ENCODE data around the gene TMCC3.
"Not testable (repeated sequence)": the region's sequence is repeated elsewhere in the genome, so short reads cannot be mapped to it uniquely, and the experiment has no call there.

TMCC3 gene

DNA sequence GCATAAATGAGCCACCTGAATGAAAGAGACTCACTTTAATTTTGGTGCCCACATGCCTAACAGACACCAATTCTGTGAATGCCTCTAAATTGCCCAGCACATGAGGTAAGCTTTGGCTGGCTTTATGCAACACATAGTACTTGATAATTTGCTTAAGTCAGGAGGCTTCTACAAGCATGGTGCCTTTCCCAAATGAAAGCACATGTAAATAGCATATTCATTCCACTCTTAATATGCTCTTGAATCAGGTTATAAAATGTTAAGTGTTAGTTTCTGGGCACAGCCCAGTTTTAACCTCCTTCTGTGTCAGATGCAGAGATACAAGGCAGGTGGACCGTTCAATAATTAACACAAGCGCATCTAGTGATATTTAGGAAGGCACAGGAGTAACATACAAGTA, 15.6 kb downstream of the TMCC3 start:
- no peak for DNase-seq (ENCODE audit: low read depth)

DNA sequence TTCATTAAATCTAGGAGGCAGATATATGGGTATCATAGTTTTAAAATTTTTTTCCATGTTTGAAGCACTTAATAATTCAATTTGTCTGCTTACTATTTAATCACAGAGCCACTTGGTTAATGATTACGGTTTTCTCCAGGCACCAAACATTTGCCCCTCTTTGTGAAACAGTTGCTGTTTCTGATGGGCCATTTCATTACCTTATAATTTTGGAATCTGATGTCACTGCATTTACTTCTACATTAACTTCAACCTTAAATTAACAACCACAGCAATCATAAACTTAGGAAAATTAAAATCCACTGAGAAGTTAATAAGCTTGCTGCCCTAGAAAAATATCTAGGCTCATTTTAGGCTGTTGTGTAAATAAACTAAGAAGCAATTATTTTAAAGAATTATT, 17.0 kb downstream of the TMCC3 start:
- DNase-seq (ENCODE audit: low read depth): no peak

DNA sequence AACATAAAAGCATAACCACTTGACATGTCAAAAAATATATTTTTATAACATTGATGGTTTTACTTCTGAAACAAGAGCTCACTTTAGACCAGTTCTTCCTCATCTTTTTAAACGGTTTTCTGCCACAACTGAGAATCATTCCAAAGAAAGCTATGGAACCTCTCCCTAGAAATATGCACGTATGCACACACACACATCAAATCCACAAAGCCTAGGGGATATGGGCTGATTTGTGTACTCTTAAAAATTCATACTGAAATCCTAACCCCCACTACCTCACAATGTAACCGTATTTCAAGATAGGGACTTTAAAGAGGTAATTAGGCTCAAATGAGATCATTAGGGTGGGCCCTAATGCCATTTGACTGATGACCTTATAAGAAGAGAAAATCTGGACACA, 19.3 kb downstream of the TMCC3 start:
- DNase-seq (ENCODE audit: low read depth): no peak

DNA sequence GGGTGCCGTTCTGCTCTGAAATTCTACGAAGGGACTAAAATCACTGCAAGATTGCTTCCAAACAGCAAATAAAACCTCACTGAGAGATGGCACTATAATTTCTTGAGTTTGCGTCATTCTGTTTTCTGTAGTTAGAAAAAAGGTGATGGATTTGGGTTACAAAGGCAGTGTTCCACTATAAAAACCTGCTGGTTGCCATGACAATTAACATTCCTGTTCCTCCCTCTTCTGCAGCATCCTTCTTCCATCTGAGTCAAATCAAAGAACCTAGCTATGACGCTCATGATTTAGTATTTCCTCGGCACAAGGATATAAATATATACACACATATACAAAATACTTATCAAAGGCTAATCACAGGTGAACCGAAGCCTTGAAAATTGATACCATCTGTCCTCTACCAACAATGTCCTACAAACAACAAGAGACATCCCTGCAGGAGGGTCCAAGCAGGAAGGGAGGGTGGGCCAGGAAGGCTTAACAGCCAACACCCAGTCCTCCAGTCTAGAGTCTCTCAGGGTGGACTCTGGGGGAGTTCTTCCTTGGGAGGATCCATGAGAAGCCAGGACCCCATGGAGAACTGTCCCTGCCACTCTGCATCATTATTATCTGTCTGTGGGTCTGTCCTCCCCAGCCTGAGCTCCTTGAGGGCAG, 21.4 kb downstream of the TMCC3 start:
- DNase-seq (ENCODE audit: low read depth): no peak

DNA sequence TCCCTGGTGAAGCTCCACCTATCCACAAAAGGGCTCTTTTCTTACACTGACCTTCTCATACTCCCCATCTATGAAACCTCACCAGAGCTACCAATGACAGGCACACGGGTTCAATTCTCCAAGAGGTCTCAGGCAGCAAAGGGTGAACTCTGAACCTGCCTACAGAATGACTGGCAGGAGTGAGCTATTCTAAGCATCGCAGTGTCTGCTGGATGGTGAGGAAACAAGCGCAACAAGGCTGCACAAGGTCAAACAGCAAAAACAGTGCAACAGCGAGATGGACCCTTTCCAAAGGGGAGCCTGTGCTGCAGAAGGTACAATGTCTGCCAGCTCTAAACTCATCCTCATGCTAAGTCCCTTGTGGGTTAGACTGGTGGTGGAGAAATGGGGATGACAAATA, 22.0 kb downstream of the TMCC3 start:
- no peak for DNase-seq (ENCODE audit: low read depth)

DNA sequence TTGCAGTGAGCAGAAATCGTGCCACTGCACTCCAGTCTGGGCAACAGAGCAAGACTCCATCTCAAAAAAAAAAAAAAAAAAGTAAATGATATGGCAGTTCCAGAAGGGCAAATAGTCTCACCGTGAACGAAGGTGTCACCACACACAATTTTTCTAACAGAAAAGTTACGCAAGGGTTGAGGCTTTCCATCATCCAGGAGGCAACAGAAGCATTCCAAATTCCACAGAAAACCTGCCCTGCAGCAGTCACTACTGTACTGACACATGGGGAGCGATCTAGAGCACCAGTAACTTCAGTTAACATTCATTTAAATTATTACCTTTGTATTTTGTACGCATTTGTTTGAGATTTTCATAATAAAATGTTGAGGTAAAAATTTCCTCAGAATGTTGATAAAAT, 24.8 kb downstream of the TMCC3 start:
- DNase-seq (ENCODE audit: low read depth): no peak

DNA sequence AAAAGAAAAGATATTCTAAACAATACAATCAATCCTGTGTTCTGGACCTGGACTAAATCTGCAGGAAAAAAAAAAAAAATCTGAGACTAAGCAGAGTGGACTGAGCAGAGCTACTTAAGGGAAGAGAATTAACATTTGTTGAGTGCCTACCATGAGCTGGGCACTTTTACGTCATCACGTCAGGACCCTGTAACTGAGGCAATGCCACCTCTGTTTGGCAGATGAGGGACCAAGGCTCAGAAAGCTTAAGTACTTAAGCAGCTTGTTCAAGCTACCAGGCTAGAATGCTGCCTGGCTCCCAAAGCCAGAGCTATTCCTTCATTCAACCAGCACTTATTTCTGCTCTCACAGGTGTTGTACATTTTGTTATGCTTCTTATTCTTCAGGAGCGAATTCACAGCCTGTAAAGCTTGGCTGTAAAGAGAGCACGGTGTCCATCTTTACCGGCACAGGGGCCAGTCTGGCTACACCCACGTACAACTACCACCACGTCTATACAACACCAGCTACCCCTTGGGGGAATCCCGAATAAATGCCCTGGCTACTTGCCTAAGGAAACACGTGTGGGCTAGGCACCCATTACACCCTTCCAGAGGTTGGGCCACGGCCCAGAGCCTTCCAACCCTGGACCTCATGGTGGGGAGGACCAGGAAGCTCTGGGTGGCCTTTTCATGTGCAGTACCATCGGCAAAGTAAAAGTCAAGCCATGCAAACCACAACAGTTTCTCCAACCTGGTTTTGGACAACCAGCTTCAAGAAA, 27.0 kb downstream of the TMCC3 start:
- DNase-seq (ENCODE audit: low read depth): no peak

DNA sequence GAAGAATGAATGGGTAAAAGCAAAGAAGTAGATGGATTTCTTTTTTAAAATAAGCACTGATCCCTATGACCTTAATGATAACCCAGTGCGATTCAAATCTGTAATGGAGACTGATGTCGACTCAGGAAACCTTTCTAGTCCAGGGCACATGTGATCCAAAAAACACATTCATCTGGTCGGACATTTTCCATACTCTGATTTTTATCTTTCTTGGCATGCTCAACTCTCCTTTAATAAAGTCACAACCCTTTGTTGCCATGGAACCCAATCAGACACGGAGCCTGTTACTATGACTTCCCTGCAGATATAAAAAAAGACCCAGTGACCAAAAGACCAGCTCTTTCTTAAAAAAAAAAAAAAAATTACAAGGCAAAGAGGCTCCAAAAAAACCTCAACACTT, 27.9 kb downstream of the TMCC3 start:
- DNase-seq (ENCODE audit: low read depth): no peak

DNA sequence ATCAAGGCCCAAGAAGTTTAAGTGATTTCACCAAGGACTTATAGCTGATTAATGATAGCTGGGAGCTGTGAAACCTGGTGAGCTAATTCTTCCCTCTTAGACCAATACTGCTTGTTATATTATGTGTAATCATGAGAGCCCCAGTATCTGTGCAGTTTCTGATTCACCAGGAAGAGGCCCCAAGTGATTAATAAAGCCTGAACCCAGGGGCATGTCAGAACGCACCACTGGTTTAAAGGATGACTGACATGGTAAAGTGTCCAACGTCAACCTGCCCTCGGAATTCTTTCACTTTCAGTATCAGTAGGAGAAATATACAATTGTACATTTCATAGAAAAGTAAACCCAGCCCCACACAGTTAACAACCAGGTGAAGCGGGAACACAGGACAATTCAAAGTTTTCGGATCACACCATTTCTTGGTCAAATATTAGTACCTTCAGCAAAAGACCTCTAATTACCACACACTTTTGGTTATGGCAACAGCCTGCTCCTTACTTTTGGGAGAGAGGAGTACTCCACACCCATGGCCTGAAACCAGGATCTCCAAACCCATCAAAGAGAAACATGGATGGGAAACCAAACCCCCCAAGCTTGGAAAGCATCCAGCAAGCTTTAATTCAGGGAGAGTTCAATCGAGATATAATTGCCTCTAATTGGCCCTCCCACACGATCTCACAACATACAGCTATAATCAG, 28.5 kb downstream of the TMCC3 start:
- DNase-seq (ENCODE audit: low read depth): no peak

DNA sequence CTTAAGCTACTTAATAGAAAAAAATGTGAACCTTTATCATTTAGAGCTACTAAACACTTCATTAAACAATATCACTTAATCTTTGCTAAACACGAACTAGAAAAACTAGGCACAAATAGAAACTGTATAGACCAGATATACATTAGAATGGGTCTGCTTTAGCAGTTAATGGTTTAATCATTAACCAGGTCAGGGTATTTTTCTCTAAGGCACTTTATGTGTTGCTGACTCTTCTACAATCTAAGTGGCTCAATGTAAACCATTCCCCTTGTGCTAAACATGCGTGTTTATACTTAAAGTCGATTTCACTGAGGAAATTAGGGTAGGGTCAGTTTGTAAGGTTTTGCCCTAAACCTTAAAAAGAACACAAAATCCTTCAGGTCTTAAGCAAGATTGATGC, 29.7 kb downstream of the TMCC3 start:
- DNase-seq (ENCODE audit: low read depth): no peak

DNA sequence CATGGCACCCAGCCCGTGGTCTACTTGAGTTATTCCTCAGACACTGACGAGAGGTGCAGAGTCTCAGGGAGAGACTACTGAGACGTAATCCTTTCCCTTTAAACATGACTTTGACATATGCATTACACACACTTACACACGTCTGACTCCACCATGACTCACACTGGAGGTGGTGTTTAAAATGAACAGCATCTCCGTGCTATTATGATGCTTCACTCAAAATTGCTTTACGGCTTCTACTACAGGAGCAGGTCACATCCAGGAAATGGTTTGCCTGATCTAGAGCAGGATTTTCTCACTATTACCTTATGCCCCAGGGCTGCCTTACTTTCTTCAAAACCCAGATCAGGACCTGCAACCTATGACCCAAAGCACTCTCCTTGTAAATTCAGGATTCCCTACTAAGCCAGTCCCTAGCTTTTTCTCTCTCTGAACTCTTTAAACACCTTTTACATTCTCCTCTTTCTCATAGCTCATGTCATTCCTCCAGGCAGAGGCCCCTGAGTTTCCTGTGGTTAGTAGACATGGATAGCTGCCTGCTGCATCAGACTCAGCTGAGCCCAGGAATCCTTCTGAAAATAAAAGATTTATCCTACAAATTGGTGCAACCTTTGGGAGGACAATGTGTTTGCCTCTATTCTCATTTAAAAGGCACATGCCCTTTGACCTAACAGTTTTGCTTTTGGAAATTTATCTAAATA, 31.2 kb downstream of the TMCC3 start:
- no peak for DNase-seq (ENCODE audit: low read depth)

DNA sequence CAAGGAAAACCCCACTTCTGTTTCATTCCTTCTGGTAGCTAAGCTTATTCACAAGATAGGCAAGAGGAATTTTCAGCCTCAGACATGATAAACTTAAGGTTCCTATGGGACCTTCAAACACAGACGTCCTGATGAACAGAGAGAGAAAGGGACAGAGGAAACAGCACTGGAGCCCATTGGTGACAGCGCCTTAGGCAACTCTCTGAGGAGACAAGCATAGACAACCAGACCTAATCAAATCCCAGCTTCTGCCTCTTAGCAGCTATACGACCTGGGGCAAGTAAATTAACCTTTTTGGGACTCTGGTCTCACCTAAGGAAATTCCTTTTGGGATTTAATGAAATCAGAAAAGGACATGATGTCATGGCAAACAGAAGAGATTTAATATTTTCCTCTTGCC, 33.3 kb downstream of the TMCC3 start:
- no peak for DNase-seq (ENCODE audit: low read depth)

DNA sequence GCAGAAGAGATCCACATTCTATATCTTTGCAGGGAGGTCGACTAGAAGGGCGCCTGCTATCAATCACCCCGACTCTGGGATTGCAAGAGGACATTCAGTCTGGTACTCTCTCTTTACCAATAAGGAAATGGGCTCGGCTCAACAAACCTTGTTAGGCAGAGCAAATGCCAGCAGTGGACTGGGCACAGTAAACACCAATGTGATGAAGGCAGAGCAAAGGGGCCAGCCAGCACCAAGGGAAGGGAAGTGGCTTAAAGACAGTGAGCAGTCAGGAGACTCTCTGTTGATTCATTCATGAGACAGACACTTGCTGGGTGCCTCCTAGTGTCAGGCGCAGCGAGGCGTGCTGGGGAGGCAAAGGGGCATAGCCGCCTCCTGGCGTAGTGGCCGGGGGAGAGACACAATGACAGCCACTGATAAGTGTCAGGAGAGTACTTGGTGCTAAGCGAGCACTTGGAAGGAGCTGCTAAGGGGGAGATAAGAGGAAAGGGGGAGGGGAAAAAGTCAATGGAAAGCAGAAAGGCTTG, 34.1 kb downstream of the TMCC3 start:
- DNase-seq (ENCODE audit: low read depth): no peak

DNA sequence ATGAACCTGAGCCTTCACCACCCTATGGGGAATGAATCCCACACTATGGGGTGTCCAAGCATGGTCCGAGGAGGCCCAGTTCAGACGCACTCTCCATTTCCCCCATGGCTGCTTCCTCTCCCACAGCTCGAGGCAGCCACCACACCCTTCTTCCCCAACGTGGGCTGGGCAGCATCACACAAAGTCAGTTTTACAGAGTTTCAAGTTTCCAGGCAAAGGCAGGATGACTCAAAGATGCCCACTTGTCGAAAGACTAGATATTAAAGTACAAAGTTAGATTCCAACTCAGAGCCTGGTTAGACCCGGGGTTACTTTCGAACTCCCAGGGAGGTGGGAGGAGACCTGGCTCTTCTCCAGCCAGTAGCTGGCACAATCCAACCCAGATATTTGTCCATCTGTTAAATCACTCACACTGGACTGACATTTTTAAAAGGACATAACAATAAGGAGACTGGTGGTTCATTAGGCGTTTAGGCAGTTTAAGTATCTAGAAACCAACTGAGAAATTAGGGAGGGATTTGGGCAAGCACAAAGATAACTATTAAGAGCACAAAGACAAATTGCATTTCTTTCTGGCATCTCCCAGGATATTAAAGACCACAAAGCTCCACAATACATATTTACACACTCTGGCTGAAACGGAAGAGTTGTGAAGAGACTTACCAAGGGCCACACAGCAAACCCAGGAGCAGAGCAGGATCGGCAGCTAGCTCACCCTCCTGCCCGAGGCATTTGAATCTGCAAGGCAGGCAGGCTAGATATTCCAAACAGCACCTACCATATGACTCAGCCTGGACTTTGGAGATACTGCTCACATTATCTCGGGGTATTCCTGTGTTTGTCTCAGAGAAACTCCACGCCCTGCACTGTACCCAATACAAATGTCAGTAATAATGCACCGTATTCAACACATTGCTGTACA, 34.8 kb downstream of the TMCC3 start:
- DNase-seq (ENCODE audit: low read depth): no peak

DNA sequence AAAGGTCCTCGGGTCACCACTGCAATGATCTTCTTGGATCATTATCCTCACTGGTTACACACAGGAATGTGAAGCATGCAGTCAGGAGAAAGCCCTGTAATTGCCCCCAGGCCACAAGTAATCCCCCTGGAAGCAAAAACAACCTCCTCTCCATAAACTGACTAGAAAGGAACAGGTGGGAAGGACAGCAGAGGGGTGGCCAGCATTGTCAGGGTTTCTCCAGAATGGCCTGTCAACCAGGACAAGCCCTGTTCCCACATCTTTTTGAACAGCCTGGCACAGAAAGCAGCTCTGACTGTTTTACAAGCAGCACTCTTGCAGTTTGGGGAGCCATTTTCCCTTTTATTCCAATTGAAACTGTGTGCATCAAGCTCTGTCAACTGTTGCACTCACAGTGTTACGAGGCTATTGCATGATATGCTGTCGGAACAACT, 36.1 kb downstream of the TMCC3 start:
- DNase-seq (ENCODE audit: low read depth): no peak

DNA sequence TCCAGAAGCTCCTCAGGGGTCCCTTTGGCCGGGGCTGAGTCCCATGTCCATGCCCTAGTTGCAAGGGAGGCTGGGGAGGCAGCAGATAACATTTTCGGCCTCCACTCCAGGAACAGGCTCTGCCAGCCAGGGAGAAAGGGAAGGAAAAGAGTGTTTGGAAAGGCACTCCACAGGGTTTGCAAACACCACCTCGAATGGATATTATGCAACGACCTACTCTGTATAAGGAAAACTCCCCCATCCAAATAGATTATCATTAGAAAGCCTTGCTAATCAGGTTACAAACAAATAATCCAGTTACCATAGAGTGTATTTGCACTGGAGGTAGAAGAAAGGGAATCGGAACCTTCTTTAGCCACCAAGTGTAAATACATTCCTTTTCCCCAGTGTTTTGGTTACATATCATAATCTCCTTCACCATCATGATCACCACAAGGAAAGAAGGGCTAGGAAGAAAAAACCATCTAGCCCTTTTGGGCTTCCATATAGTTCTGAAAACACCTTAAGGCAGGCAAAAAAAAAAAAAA, 40.4 kb downstream of the TMCC3 start:
- DNase-seq (ENCODE audit: low read depth): no peak

DNA sequence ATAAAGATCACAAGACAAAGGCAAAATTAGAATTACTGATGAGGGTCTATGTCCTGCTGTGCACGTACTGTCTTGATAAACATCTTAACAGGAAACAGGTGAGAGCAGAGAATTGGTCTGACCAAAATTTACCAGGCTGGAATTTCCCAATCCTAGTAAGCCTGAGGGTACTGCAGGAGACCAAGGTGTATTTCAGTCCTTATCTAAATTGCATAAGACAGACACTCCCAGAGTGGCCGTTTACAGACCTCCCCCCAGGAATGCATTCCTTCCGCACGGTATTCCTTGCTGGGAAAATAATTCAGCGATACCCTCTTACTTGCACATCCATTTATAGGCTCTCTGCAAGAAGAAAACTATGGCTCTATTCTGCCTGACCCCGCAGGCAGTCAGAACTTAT, 43.5 kb downstream of the TMCC3 start:
- not testable (repeated sequence) for DNase-seq (ENCODE audit: low read depth)

DNA sequence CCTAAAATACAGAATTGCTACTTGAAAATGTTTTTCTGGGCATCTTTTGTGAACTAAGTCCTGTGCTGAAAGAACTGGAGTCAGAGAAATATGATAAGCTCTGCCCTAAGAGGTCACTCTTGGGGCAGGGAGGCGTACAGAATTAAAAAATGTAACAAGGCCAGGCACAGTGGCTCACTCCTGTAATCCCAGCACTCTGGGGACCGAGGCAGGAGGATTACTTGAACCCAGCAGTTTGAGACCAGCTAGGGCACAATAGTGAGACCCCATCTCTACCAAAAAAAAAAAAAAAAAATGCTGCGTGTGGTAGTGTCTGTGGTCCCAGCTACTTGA, 46.0 kb downstream of the TMCC3 start:
- no peak for DNase-seq (ENCODE audit: low read depth)

DNA sequence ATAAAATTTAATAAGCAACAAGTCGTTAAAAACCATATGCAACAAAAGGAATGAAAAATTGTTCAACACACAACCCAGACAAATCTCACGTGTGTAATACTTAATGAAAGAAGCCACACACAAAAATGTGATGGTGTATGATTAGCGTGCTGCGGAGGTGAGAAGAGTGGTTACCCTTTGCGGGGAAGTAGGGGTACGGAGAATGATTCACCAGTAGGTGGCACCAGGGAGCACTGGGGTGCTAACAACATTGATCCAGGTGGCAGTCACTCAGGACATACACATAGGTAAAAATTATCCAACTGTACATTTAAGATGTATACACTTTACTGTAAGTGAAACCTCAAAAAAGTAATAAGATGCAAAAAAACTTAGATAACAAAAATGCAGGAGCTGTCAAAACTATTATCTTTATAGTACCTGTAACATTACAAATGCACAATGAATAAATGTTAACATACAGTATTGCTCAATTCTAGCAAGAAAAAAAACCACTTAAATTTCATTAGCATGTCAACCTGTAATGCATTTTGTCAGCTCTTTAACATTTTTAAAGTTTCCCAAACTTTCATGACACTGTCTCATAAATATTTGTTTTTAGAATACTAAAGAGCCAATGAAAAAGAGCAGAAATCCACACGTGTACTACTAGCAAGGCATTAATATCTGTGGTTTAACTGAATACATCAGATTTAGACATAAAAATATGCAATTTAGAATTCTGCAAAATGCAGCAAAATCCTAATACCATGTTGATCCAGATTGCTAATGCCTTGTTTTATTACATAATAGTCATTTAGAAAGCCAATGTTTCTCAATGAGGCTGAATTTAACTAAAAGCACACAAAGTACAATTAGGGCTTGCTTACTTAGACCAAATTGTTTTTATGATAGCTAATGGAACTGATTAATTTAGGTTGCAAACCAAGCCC, 46.7 kb downstream of the TMCC3 start:
- peak; percentile 23 for DNase-seq (ENCODE audit: low read depth)

DNA sequence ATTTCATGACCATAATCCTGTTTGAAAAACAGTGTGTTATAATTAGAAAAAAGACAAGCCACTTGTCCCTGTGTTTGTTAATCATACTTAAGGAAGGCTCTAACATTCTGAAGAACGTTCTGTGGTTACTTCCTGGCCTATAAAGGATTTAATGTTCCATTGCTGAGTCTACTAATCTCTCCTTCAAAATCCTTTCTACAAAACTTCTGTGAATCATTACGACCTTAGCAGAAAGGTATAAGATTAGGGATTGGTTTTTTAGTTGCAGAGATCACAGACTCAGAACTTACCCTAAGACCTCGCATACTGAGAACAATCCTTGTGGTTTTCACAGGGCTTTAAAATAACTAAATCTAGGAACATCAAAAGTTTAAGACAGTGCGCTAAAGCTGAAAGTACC, 48.3 kb downstream of the TMCC3 start:
- DNase-seq (ENCODE audit: low read depth): no peak

All from stimulated activated CD8-positive, alpha-beta memory T cell treated with anti-CD3 and anti-CD28 coated beads, Interleukin-12 subunit alpha, Interleukin-12 subunit beta, amount 100 ng/mL, for 1 hour (primary cell).